ENCODE data around the gene FDX1. TPM values are rescaled to one million over a fixed set of nuclear protein-coding genes. Genes with fewer than 3 reads are reported as not detected.
A peak's percentile ranks its signal among the peaks of the same experiment; 100 is the strongest.

Gene FDX1
- total RNA-seq, 5 donors from 2014 or later (not counting 1 experiment from before 2014, with no cell fraction given) = 9.1 to 12.5 (median 10.1) TPM

- Histone ChIP-seq H3K27me3 (replicated peaks in 1 of 2; ENCODE audit: control insufficient read depth in 2 of 2, extremely low read depth in 1 of 2, insufficient read depth in 2 of 2, low read length in 1 of 2) (no peaks in the 10 kb centered on the region), H3K4me1 (ENCODE audit: control insufficient read depth in 1 of 2, extremely low read depth in 1 of 2, insufficient read depth in 2 of 2, low read length in 2 of 2) (peaks cover 0 to 7% of the 10 kb centered on the region in 2 experiments), H3K27ac (ENCODE audit: low read length) (no peak overlapping the region), H3K4me3 (ENCODE audit: control insufficient read depth in 1 of 2, extremely low read depth in 1 of 2, low read length in 1 of 2) (no peak overlapping the region), H3K9me3 (no peaks in the 10 kb centered on the region), H3K36me3 (ENCODE audit: control insufficient read depth in 2 of 2, extremely low read depth in 1 of 2, insufficient read depth in 1 of 2, low read length in 1 of 2) (peaks cover 9 to 18% of the 10 kb centered on the region in 2 donors)
- Mint-ChIP-seq H3K9me3 (no peaks in the 10 kb centered on the region), H3K4me3 (no peak overlapping the region), H3K4me1 (peaks cover 23 to 39% (median 38%) of the 10 kb centered on the region in 3 donors), H3K27me3 (no peaks in the 10 kb centered on the region), H3K36me3 (peaks cover 42% of the 10 kb centered on the region), H3K27ac (no peak overlapping the region)
- WGBS (ENCODE audit: insufficient coverage) = over 99% methylated on average over 8 of the region's 10 CpGs
- ChIA-PET POLR2A (interaction anchor here in 1 of 2 donors (0.6 kb wide), 1 partner anchor 110 kb away, joined by 3 read pairs; no protein-coding TSS in a partner anchor), CTCF (interaction anchor here (0.9 to 3.3 kb wide), 10 partner anchors 11 to 785 kb away, joined by 3 to 12 read pairs (median 4); partner anchors contain the start of gene FDX1 (in 1 of the 2))
- DNase-seq = no peak
- no peak for ATAC-seq (replicated peaks in 1 of 4)
Observed at GRCh38 chr11:110446594-110446993, 16.8 kb downstream of the FDX1 start.

- POLR2A ChIA-PET = interaction anchor here in 1 of 2 donors (0.7 kb wide), 1 partner anchor 150 kb away, joined by 5 read pairs; no protein-coding TSS in a partner anchor
- no peak overlapping the region for H3K27ac ChIP-seq (ENCODE audit: low read length)
- peaks cover 3 to 20% of the 10 kb centered on the region in 2 donors for H3K36me3 ChIP-seq (ENCODE audit: control insufficient read depth in 2 of 2, extremely low read depth in 1 of 2, insufficient read depth in 1 of 2, low read length in 1 of 2)
- H3K4me3 ChIP-seq (ENCODE audit: control insufficient read depth in 1 of 2, extremely low read depth in 1 of 2, low read length in 1 of 2) = no peak overlapping the region
- no peaks in the 10 kb centered on the region for H3K27me3 ChIP-seq (replicated peaks in 1 of 2; ENCODE audit: control insufficient read depth in 2 of 2, extremely low read depth in 1 of 2, insufficient read depth in 2 of 2, low read length in 1 of 2)
- H3K9me3 ChIP-seq = no peaks in the 10 kb centered on the region
- Mint-ChIP-seq H3K4me1 (peaks cover 31 to 41% (median 37%) of the 10 kb centered on the region in 3 donors), H3K27me3 (no peaks in the 10 kb centered on the region), H3K27ac (no peak overlapping the region), H3K9me3 (no peaks in the 10 kb centered on the region), H3K4me3 (no peak overlapping the region), H3K36me3 (peaks cover 40% of the 10 kb centered on the region)
- 87% methylated on average over 4 of the region's 4 CpGs for WGBS (ENCODE audit: insufficient coverage)
- CTCF ChIA-PET = interaction anchor here (0.7 to 3.3 kb wide), 6 partner anchors 12 to 1136 kb away, joined by 3 to 12 read pairs (median 4); no protein-coding TSS in a partner anchor
- H3K4me1 ChIP-seq (ENCODE audit: control insufficient read depth in 1 of 2, extremely low read depth in 1 of 2, insufficient read depth in 2 of 2, low read length in 2 of 2) = peaks cover 0 to 3% of the 10 kb centered on the region in 2 experiments
- ATAC-seq (replicated peaks in 1 of 4) (no peak), DNase-seq (no peak)
Observed at GRCh38 chr11:110447343-110447742, 17.6 kb downstream of the FDX1 start.

GRCh38 chr11:110447897-110448745, 18.4 kb downstream of the FDX1 start:
- H3K36me3 ChIP-seq (ENCODE audit: control insufficient read depth in 2 of 2, extremely low read depth in 1 of 2, insufficient read depth in 1 of 2, low read length in 1 of 2) = peaks cover 3 to 14% of the 10 kb centered on the region in 2 donors
- Mint-ChIP-seq H3K4me1 (peaks cover 37 to 41% (median 38%) of the 10 kb centered on the region in 3 donors), H3K27me3 (no peaks in the 10 kb centered on the region), H3K9me3 (no peaks in the 10 kb centered on the region), H3K27ac (peak overlapping the region in 1 of 2 donors; percentile 23), H3K4me3 (no peak overlapping the region), H3K36me3 (peaks cover 36% of the 10 kb centered on the region)
- ChIA-PET CTCF (interaction anchor here (0.6 to 3.3 kb wide), 4 partner anchors 13 to 998 kb away, joined by 3 to 12 read pairs (median 4); no protein-coding TSS in a partner anchor), POLR2A (no interaction called here)
- no peaks in the 10 kb centered on the region for H3K27me3 ChIP-seq (replicated peaks in 1 of 2; ENCODE audit: control insufficient read depth in 2 of 2, extremely low read depth in 1 of 2, insufficient read depth in 2 of 2, low read length in 1 of 2)
- H3K4me1 ChIP-seq (ENCODE audit: control insufficient read depth in 1 of 2, extremely low read depth in 1 of 2, insufficient read depth in 2 of 2, low read length in 2 of 2) = peaks cover 0 to 3% of the 10 kb centered on the region in 2 experiments
- WGBS (ENCODE audit: insufficient coverage) = 100% methylated on average over 2 of the region's 5 CpGs
- no peak for ATAC-seq (replicated peaks in 1 of 4)
- peak in 1 of 35 experiments; percentile 41 for DNase-seq
- H3K9me3 ChIP-seq = no peaks in the 10 kb centered on the region
- H3K27ac ChIP-seq (ENCODE audit: low read length) = no peak overlapping the region
- no peak overlapping the region for H3K4me3 ChIP-seq (ENCODE audit: control insufficient read depth in 1 of 2, extremely low read depth in 1 of 2, low read length in 1 of 2)

GRCh38 chr11:110450246-110450645, 20.5 kb downstream of the FDX1 start:
- ATAC-seq (replicated peaks in 1 of 4) (no peak), DNase-seq (no peak)
- Mint-ChIP-seq H3K4me3 (no peak overlapping the region), H3K4me1 (peaks cover 40 to 47% (median 45%) of the 10 kb centered on the region in 3 donors), H3K9me3 (no peaks in the 10 kb centered on the region), H3K36me3 (peaks cover 28% of the 10 kb centered on the region), H3K27me3 (no peaks in the 10 kb centered on the region), H3K27ac (no peak overlapping the region)
- H3K4me1 ChIP-seq (ENCODE audit: control insufficient read depth in 1 of 2, extremely low read depth in 1 of 2, insufficient read depth in 2 of 2, low read length in 2 of 2) = peaks cover 0 to 3% of the 10 kb centered on the region in 2 experiments
- peaks cover 3 to 16% of the 10 kb centered on the region in 2 donors for H3K36me3 ChIP-seq (ENCODE audit: control insufficient read depth in 2 of 2, extremely low read depth in 1 of 2, insufficient read depth in 1 of 2, low read length in 1 of 2)
- no peaks in the 10 kb centered on the region for H3K27me3 ChIP-seq (replicated peaks in 1 of 2; ENCODE audit: control insufficient read depth in 2 of 2, extremely low read depth in 1 of 2, insufficient read depth in 2 of 2, low read length in 1 of 2)
- no peak overlapping the region for H3K4me3 ChIP-seq (ENCODE audit: control insufficient read depth in 1 of 2, extremely low read depth in 1 of 2, low read length in 1 of 2)
- H3K9me3 ChIP-seq = no peaks in the 10 kb centered on the region
- ChIA-PET CTCF (interaction anchor here in 1 of 2 donors (0.7 to 1.1 kb wide), 2 partner anchors 15 to 1288 kb away, joined by 3 to 4 read pairs; no protein-coding TSS in a partner anchor), POLR2A (no interaction called here)
- no peak overlapping the region for H3K27ac ChIP-seq (ENCODE audit: low read length)
- no CpG with 5 or more reads among the region's 2 CpGs for WGBS (ENCODE audit: insufficient coverage)

GRCh38 chr11:110452720-110453119, 23.0 kb downstream of the FDX1 start:
- H3K4me1 Mint-ChIP-seq = peaks cover 42 to 55% (median 49%) of the 10 kb centered on the region in 3 donors
- H3K36me3 Mint-ChIP-seq = peaks cover 27% of the 10 kb centered on the region

GRCh38 chr11:110453684-110454354, 24.1 kb downstream of the FDX1 start:
- CTCF ChIA-PET = interaction anchor here in 1 of 2 donors (0.6 kb wide), 2 partner anchors 12 to 27 kb away, joined by 3 to 5 read pairs; no protein-coding TSS in a partner anchor

More at GRCh38 chr11:110452720-110453119, 23.0 kb downstream of the FDX1 start:
- Mint-ChIP-seq H3K9me3 (no peaks in the 10 kb centered on the region), H3K27ac (no peak overlapping the region), H3K27me3 (no peaks in the 10 kb centered on the region), H3K4me3 (no peak overlapping the region)
- DNase-seq = no peak
- peaks cover 0 to 3% of the 10 kb centered on the region in 2 experiments for H3K4me1 ChIP-seq (ENCODE audit: control insufficient read depth in 1 of 2, extremely low read depth in 1 of 2, insufficient read depth in 2 of 2, low read length in 2 of 2)
- H3K4me3 ChIP-seq (ENCODE audit: control insufficient read depth in 1 of 2, extremely low read depth in 1 of 2, low read length in 1 of 2) = no peak overlapping the region
- H3K27ac ChIP-seq (ENCODE audit: low read length) = no peak overlapping the region
- peaks cover 0 to 10% of the 10 kb centered on the region in 2 donors for H3K36me3 ChIP-seq (ENCODE audit: control insufficient read depth in 2 of 2, extremely low read depth in 1 of 2, insufficient read depth in 1 of 2, low read length in 1 of 2)
- ATAC-seq (replicated peaks in 1 of 4) = no peak
- no peaks in the 10 kb centered on the region for H3K27me3 ChIP-seq (replicated peaks in 1 of 2; ENCODE audit: control insufficient read depth in 2 of 2, extremely low read depth in 1 of 2, insufficient read depth in 2 of 2, low read length in 1 of 2)
- CTCF ChIA-PET = no interaction called here
- no peaks in the 10 kb centered on the region for H3K9me3 ChIP-seq
- POLR2A ChIA-PET = interaction anchor here in 1 of 2 donors (0.7 kb wide), 1 partner anchor 1626 kb away, joined by 4 read pairs; no protein-coding TSS in a partner anchor
- no CpG with 5 or more reads among the region's 2 CpGs for WGBS (ENCODE audit: insufficient coverage)

More at GRCh38 chr11:110453684-110454354, 24.1 kb downstream of the FDX1 start:
- DNase-seq = no peak
- POLR2A ChIA-PET = no interaction called here
- no peaks in the 10 kb centered on the region for H3K27me3 Mint-ChIP-seq
- no peak overlapping the region for H3K27ac Mint-ChIP-seq
- no peak for ATAC-seq (replicated peaks in 1 of 4)
- no peak overlapping the region for H3K4me3 Mint-ChIP-seq
- H3K27ac ChIP-seq (ENCODE audit: low read length) = no peak overlapping the region
- H3K4me1 ChIP-seq (ENCODE audit: control insufficient read depth in 1 of 2, extremely low read depth in 1 of 2, insufficient read depth in 2 of 2, low read length in 2 of 2) = peaks cover 0 to 5% of the 10 kb centered on the region in 2 experiments
- no CpG with 5 or more reads among the region's 5 CpGs for WGBS (ENCODE audit: insufficient coverage)
- H3K9me3 Mint-ChIP-seq = no peaks in the 10 kb centered on the region
- no peaks in the 10 kb centered on the region for H3K27me3 ChIP-seq (replicated peaks in 1 of 2; ENCODE audit: control insufficient read depth in 2 of 2, extremely low read depth in 1 of 2, insufficient read depth in 2 of 2, low read length in 1 of 2)
- H3K9me3 ChIP-seq = no peaks in the 10 kb centered on the region
- peaks cover 38 to 50% (median 45%) of the 10 kb centered on the region in 3 donors for H3K4me1 Mint-ChIP-seq
- peaks cover 33% of the 10 kb centered on the region for H3K36me3 Mint-ChIP-seq
- peaks cover 0 to 12% of the 10 kb centered on the region in 2 donors for H3K36me3 ChIP-seq (ENCODE audit: control insufficient read depth in 2 of 2, extremely low read depth in 1 of 2, insufficient read depth in 1 of 2, low read length in 1 of 2)
- H3K4me3 ChIP-seq (ENCODE audit: control insufficient read depth in 1 of 2, extremely low read depth in 1 of 2, low read length in 1 of 2) = no peak overlapping the region
